NCI-H748 (cell line): ENCODE measurements around the gene BCAR3.
A peak's percentile ranks its signal among the peaks of the same experiment; 100 is the strongest.
"Not testable (repeated sequence)": the region's sequence is repeated elsewhere in the genome, so short reads cannot be mapped to it uniquely, and the experiment has no call there.

Experiments
- DNase-seq: peaks from one replicate; lab custom pipeline; 2025; ENCODE audit not compliant: unreplicated experiment; lab: John Stamatoyannopoulos, UW

The BCAR3 gene

DNA sequence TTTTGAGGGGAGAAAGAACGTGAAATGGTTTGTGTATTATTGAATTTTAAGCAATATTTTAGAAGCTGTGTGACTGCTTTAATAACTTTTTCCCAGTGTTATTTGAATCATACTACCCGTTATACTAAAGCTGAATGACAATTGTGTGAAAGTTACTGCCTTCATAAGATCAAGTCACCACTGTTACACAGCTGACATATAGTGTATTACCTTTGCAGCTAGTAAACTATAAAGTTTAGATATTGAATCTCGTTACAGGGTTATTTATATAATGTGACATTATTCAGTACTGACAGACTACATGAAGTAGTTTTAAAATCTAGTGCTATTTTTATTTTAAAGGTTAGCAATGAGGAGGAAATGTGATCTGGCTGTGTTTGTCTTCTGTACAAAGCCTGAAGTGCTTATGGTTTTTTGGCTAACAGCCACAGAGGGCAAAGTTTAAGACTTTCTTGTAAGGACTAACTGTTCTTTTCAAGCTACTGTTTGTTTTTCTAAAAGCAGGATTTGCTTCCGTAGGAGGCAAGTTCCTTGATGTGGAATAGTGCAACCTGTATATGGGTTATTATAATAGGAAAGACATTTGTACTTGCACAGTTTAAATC is 127.6 kb downstream of the BCAR3 start:
- DNase-seq = not testable (repeated sequence)

- DNase-seq = no peak
Observed at GRCh38 chr1:93552741-93553455, 128.7 kb downstream of the BCAR3 start.

- no peak for DNase-seq
Observed at GRCh38 chr1:93549811-93550210, 131.8 kb downstream of the BCAR3 start.

- no peak for DNase-seq
Observed at GRCh38 chr1:93549131-93549530, 132.5 kb downstream of the BCAR3 start.

- no peak for DNase-seq
Observed at GRCh38 chr1:93546162-93546863, 135.3 kb downstream of the BCAR3 start.

GRCh38 chr1:93542398-93542797 is 139.2 kb downstream of the BCAR3 start:
- no peak for DNase-seq

- DNase-seq = no peak
Observed at GRCh38 chr1:93541045-93541444, 140.6 kb downstream of the BCAR3 start.

GRCh38 chr1:93537924-93538323 is 143.7 kb downstream of the BCAR3 start:
- no peak for DNase-seq

GRCh38 chr1:93537396-93537795 is 144.2 kb downstream of the BCAR3 start:
- DNase-seq = no peak

DNA sequence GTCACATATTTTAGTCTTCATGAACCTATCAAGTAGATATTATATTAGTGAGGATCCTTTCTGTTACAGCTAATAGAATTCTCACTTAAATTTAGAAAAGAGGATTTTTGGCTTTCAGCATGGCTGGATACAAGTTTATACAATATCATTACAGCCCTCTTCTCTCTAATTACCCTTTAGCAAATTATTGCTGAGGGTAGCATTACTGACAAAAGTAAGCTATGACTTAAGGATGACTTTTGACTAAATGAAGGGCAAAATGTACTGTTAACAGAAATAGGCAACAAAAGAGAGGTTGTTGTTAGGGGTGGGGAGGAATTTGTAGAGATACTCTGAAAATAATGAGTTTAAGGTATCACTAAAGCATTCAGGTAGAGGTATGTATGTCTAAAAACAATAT is 148.0 kb downstream of the BCAR3 start:
- DNase-seq = no peak

GRCh38 chr1:93532780-93533378 is 148.8 kb downstream of the BCAR3 start:
- DNase-seq = no peak

GRCh38 chr1:93531193-93531592 is 150.4 kb downstream of the BCAR3 start:
- no peak for DNase-seq

- DNase-seq = no peak
Observed at GRCh38 chr1:93528412-93528811, 153.2 kb downstream of the BCAR3 start.

GRCh38 chr1:93526431-93526830 is 155.2 kb downstream of the BCAR3 start:
- DNase-seq = no peak

DNA sequence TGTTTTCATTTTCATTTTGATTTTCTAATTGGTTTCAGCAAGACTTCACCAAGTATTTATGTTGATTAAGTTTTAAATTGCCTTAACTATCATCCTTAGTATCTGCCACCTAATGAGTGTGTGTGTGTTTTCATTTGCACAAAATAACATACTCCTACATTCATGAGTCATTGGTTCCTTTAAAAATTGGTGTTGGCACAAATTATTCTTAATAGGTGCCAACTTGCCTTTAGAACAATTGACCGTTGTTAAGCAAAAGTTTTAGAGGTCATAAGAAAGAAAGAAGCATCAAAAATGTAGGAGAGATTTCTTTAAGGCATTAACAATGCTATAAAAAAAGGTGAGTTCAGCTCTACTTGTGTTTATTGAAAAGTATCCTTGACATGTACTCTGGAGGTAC is 156.2 kb downstream of the BCAR3 start:
- no peak for DNase-seq

DNA sequence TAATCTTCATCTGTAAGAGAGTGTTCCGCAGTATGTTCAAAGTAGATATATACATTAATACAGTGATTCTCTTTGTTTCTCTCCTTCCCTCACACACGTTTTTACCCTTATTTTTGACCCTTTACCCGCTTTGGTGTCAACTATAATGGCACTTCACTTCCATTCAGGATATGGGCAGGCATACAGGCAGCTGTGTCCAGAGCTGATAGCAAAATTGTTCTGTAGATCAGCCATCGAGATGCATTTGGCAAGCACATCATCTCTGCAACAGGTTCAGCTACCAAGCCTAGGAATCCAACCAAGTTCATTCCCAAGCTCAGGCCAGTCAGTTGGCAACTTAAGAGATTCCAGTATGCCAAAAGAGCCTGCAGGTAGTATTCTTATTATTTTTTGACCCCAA is 158.9 kb downstream of the BCAR3 start:
- no peak for DNase-seq

DNA sequence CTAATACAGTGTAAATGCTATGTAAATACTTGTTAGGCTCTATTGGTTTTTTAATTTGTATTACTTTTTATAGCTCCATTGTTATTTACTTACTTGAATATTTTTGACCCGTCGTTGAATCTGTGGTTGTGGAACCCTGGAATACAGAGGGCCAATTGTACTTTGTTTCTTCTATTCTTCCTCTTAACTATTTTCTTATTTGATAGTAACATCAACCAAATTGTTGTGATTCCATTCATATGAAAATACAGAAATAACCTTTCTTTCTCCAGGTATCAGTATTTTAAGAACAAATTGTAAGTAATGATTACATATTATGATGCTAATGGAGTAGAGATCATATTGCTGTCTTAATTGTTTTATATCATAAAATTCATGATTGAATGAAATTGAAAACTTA is 160.0 kb downstream of the BCAR3 start:
- DNase-seq = no peak

GRCh38 chr1:93519199-93519829 is 162.3 kb downstream of the BCAR3 start:
- no peak for DNase-seq

GRCh38 chr1:93518516-93518915 is 163.1 kb downstream of the BCAR3 start:
- DNase-seq = no peak

DNA sequence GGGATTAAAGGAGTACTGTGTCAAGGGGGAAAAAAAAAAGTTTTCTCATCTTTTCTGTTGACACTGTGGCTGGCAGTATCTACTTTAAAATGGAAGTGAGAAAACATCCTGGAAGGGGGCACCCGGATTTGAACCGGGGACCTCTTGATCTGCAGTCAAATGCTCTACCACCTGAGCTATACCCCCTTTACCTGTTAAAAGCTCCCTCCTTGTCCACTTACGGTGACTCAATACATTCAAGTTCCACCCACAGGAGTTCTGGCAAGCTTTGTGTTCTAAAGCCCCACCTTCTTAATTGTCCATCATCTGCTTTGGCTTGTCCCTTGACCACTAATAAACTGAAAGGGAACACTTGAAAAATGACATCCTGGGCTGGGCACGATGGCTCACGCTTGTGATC is 165.5 kb downstream of the BCAR3 start:
- peak; percentile 9 for DNase-seq
